ENCODE measurements around the gene SHD. TPM values are rescaled to one million over a fixed set of nuclear protein-coding genes. Genes with fewer than 3 reads are reported as not detected.
"Not testable (repeated sequence)": the region's sequence is repeated elsewhere in the genome, so short reads cannot be mapped to it uniquely, and the experiment has no call there.

SHD gene
- total RNA-seq, 4 donors from 2014 or later, result 0.19 TPM; not detected in 3

DNA sequence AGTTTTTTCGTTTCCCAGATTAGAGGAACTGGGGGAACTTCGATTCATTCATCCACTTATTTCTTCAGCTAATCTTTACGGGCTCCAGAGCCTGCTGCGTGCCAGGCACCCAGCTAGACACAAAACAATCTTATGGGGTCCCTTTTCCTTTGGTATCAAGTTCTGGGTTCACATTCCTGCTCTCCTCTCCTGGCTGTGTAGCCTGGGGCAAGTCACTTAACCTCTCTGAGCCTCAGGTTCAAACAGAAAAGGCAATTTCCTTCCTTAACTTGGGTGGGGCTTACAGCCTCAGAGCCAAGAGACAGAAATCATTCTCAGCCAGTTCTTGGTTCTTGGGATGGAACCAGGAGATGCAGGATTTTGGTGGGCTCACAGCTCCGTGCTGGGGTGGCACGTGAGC is 5.9 kb downstream of the SHD start:
- DNase-seq (ENCODE audit: low spot score), result no peak
- no peak for ATAC-seq (ENCODE audit: low FRiP score)
- no peak for TF ChIP-seq CTCF (IDR thresholded peaks at IDR 0.05)

- ATAC-seq (ENCODE audit: low FRiP score); DNase-seq (ENCODE audit: low spot score): not testable (repeated sequence)
Observed at GRCh38 chr19:4286141-4286540, 7.1 kb downstream of the SHD start.

DNA sequence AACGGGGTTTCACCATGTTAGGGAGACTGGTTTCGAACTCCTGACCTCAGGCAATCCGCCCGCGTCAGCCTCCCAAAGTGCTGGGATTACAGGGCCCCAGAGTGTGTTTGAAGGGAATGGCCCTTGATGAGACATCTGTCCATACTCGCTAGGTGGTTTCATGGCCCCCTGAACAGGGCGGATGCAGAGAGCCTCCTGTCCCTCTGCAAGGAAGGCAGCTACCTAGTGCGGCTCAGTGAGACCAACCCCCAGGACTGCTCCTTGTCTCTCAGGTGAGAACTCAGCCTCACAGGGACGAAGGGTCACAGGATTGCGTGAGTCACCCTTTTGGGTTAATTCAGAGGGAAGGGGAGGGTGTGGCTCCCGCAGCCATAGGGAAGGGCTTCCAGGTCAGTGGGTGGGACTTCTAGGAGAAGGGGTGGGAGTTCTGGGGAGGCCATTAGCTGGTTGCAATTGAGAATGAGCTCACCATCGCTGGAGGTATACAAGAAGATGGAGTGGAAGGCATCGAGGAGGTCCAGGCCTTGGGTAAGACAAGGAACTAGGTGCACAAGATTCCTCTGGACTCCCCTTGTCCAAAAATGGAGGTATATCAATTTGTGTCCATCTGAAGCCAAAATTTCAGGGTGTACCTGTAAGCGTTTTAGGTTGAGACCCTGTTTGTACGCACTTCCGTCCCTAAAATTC is 9.2 kb downstream of the SHD start:
- ATAC-seq (ENCODE audit: low FRiP score) (no peak), DNase-seq (ENCODE audit: low spot score) (no peak)
- no peak for TF ChIP-seq CTCF (IDR thresholded peaks at IDR 0.05)

- no peak for TF ChIP-seq CTCF (IDR thresholded peaks at IDR 0.05)
- ATAC-seq (ENCODE audit: low FRiP score) (no peak), DNase-seq (ENCODE audit: low spot score) (no peak)
Observed at GRCh38 chr19:4291184-4291732, 12.2 kb downstream of the SHD start.

GRCh38 chr19:4292515-4292914 is 13.4 kb downstream of the SHD start:
- no peak for DNase-seq (ENCODE audit: low spot score)
- TF ChIP-seq CTCF (IDR thresholded peaks at IDR 0.05), result no peak
- no peak for ATAC-seq (ENCODE audit: low FRiP score)

GRCh38 chr19:4294389-4294788 is 15.3 kb downstream of the SHD start:
- TF ChIP-seq CTCF (IDR thresholded peaks at IDR 0.05), result no peak
- ATAC-seq (ENCODE audit: low FRiP score) (no peak), DNase-seq (ENCODE audit: low spot score) (no peak)

GRCh38 chr19:4295972-4296771 is 17.1 kb downstream of the SHD start:
- no peak for TF ChIP-seq CTCF (IDR thresholded peaks at IDR 0.05)
- no peak for DNase-seq (ENCODE audit: low spot score)
- ATAC-seq (ENCODE audit: low FRiP score), result no peak

All from omental fat pad (tissue), 4 donors.